K562 (cell line): Measurements from ENCODE around the gene COG4. TPM values are rescaled to one million over a fixed set of nuclear protein-coding genes. Genes with fewer than 3 reads are reported as not detected.

Source experiments
- ATAC-seq: fragments of 200-7000 bp; cut with Tn5 transposase; 3 replicates; pipeline ENCODE4 v1.9.1; 2020; ENCODE audit warnings: moderate library complexity
- BruUV-seq: library from RNA; stranded (reverse); fragments of 400-500 nt; replicated peaks from 2 replicates; lab custom pipeline; 2021; lab: Mats Ljungman, UMichigan
- CTCF ChIA-PET: fragments of 300-600 bp; formaldehyde crosslinking; extraction: SDS; loops from one replicate; lab custom pipeline; 2021; ENCODE audit warnings: low intra/inter-chr PET ratio; lab: Yijun Ruan, JAX
- POLR2A ChIA-PET: fragments of 300-600, 350-650 bp; sonication (Branson Sonifier 250); formaldehyde crosslinking; extraction: SDS; loops from one replicate; lab custom pipeline; 2021; ENCODE audit warnings: antibody characterized with exemption, inconsistent platforms; lab: Yijun Ruan, JAX
- DNase-seq, 4 experiments: peaks; one replicate each; pipeline versions ENCODE4 v3.0.0 to v3.0.0-alpha.2; 2011 to 2018; ENCODE audit warnings: low spot score in 3 of 4, mixed read lengths in 3 of 4; ENCODE audit errors: extremely low read depth in 1 of 4
- FAIRE-seq: peaks from 2 replicates; lab custom pipeline; 2011; peaks lifted over from hg19 to GRCh38; lab: Jason Lieb, UNC
- H2AFZ ChIP-seq: 2 replicates; pipeline ENCODE4 v1.6.0; 2011; ENCODE audit warnings: low read depth, low read length, control low read depth, inconsistent platforms
- H3K27ac ChIP-seq: fragments of 200-600 bp; 3 replicates; pipeline ENCODE4 v1.8.0; 2011; ENCODE audit warnings: low read depth, mild to moderate bottlenecking, control low read depth, inconsistent platforms, low read length, moderate library complexity, mixed read lengths; ENCODE audit errors: extremely low read depth
- H3K27me3 ChIP-seq, 2 experiments: fragments of 300-600 bp in 1 of 2; 2 replicates in 1 of 2; 3 replicates in 1 of 2; pipeline versions ENCODE4 v1.6.0 to v1.8.0; 2011; ENCODE audit warnings: inconsistent platforms in 2 of 2, low read length in 2 of 2, mild to moderate bottlenecking in 1 of 2, mixed read lengths in 1 of 2, moderate library complexity in 1 of 2; ENCODE audit not compliant: control insufficient read depth in 2 of 2, insufficient read depth in 2 of 2
- H3K36me3 ChIP-seq: fragments of 300-600 bp; 3 replicates; pipeline ENCODE4 v1.8.0; 2011; ENCODE audit warnings: mild to moderate bottlenecking, low read length, inconsistent platforms; ENCODE audit not compliant: control insufficient read depth, insufficient read depth
- H3K4me1 ChIP-seq, 2 experiments: fragments of 200-600 bp in 1 of 2; replicated peaks in 1 of 2; 2 replicates in 1 of 2; 3 replicates in 1 of 2; pipeline versions ENCODE4 v1.5.1 to v1.8.0; 2011; ENCODE audit warnings: inconsistent platforms in 2 of 2, low read length in 2 of 2, mild to moderate bottlenecking in 1 of 2, mixed read lengths in 1 of 2, moderate library complexity in 1 of 2; ENCODE audit not compliant: control insufficient read depth in 2 of 2, insufficient read depth in 2 of 2
- H3K4me2 ChIP-seq: 2 replicates; pipeline ENCODE4 v1.6.1; 2011; ENCODE audit warnings: low read length, control low read depth, inconsistent platforms, mixed read lengths; ENCODE audit not compliant: insufficient read depth
- H3K4me3 ChIP-seq: fragments of 200-600 bp; sonication (generic), shearing (Covaris generic); 2 replicates; pipeline ENCODE4 v1.5.1; 2016; ENCODE audit warnings: control low read depth, inconsistent platforms
- H3K79me2 ChIP-seq: fragments of 200-600 bp; 3 replicates; pipeline ENCODE4 v1.8.0; 2011; ENCODE audit warnings: low read length, inconsistent platforms; ENCODE audit not compliant: control insufficient read depth, insufficient read depth
- H3K9ac ChIP-seq, 2 experiments: 2 replicates each; pipeline versions ENCODE4 v1.6.0 to v1.6.1; 2011; ENCODE audit warnings: low read depth in 2 of 2, low read length in 2 of 2, control low read depth in 1 of 2, inconsistent platforms in 1 of 2, mild to moderate bottlenecking in 1 of 2, mixed read lengths in 1 of 2; ENCODE audit not compliant: insufficient read depth in 1 of 2
- H3K9me1 ChIP-seq: one replicate; pipeline ENCODE4 v1.6.0; 2011; ENCODE audit warnings: inconsistent platforms, mild to moderate bottlenecking, low read length, moderate library complexity; ENCODE audit not compliant: control insufficient read depth, insufficient read depth
- H3K9me3 ChIP-seq: replicated peaks from 2 replicates; pipeline ENCODE4 v1.5.1; 2011; ENCODE audit warnings: low read depth, low read length, inconsistent platforms; ENCODE audit not compliant: control insufficient read depth, insufficient read depth
- H4K20me1 ChIP-seq: replicated peaks from 2 replicates; pipeline ENCODE4 v1.6.1; 2011; ENCODE audit warnings: low read length, inconsistent platforms, mixed read lengths; ENCODE audit not compliant: control insufficient read depth, insufficient read depth
- CSDE1 ChIP-seq, 2 experiments: fragments of 450-650 bp; IDR thresholded peaks; 2 replicates each; pipeline ENCODE4 v1.6.1; 2016; ENCODE audit warnings: mild to moderate bottlenecking in 1 of 2
- E2F8 ChIP-seq: fragments of 450-650 bp; IDR thresholded peaks from 2 replicates; pipeline ENCODE4 v1.7.1; 2018; ENCODE audit warnings: mild to moderate bottlenecking, low read depth; ENCODE audit not compliant: partially characterized antibody
- ETV5 ChIP-seq: sonication (generic); formaldehyde crosslinking; IDR thresholded peaks from 2 replicates; pipeline ENCODE4 v1.4.0; 2020; ENCODE audit warnings: low read depth, mild to moderate bottlenecking, missing genetic modification reagents
- FOSL1 ChIP-seq: fragments of 200-800 bp; sonication (Bioruptor generic); conservative IDR thresholded peaks from 2 replicates; pipeline ENCODE4 v1.6.1; 2016; ENCODE audit warnings: missing genetic modification characterization, missing compliant biosample characterization
- GATAD2A ChIP-seq: fragments of 450-650 bp; IDR thresholded peaks from 2 replicates; pipeline ENCODE4 v1.6.1; 2017
- NBN ChIP-seq: fragments of 450-650 bp; IDR thresholded peaks from 2 replicates; pipeline ENCODE4 v1.6.1; 2016; ENCODE audit warnings: low read depth, mild to moderate bottlenecking
- NCOA1 ChIP-seq: fragments of 450-650 bp; IDR thresholded peaks from 2 replicates; pipeline ENCODE4 v1.6.1; 2016; ENCODE audit warnings: low read depth
- NFYB ChIP-seq: IDR thresholded peaks from 2 replicates; pipeline ENCODE4 v1.6.1; 2011; ENCODE audit warnings: mild to moderate bottlenecking, moderate library complexity; ENCODE audit not compliant: insufficient read length; ENCODE audit errors: extremely low read depth
- SAFB2 ChIP-seq: fragments of 200-400 bp; formaldehyde crosslinking; IDR thresholded peaks from 2 replicates; pipeline ENCODE4 v1.6.1; 2018; ENCODE audit warnings: borderline replicate concordance, low read length, low read depth, moderate library complexity; ENCODE audit not compliant: severe bottlenecking
- SLC30A9 ChIP-seq: fragments of 250-450 bp; sonication (Bioruptor Pico); IDR thresholded peaks from 2 replicates; pipeline ENCODE4 v1.8.0; 2022; ENCODE audit warnings: mild to moderate bottlenecking, moderate library complexity
- ZBTB49 ChIP-seq: sonication (generic); formaldehyde crosslinking; IDR thresholded peaks from 2 replicates; pipeline ENCODE4 v1.8.0; 2022; ENCODE audit warnings: missing genetic modification reagents, mild to moderate bottlenecking, borderline replicate concordance
- ZNF232 ChIP-seq: sonication (generic); formaldehyde crosslinking; IDR thresholded peaks from 2 replicates; pipeline ENCODE4 v1.8.0; 2022; ENCODE audit warnings: mild to moderate bottlenecking, missing genetic modification reagents
- ZNF24 ChIP-seq: fragments of 450-650 bp; IDR thresholded peaks from 2 replicates; pipeline ENCODE4 v1.6.1; 2016
- ZNF384 ChIP-seq: IDR thresholded peaks from 2 replicates; pipeline ENCODE4 v1.6.1; 2012; ENCODE audit warnings: low read depth, low read length, improper control_type of control experiment
- WGBS: fragments of 100-300 bp; shearing (Covaris generic); methylation state at CpG from one replicate; pipeline ENCODE4 v1.1.6; 2016; ENCODE audit warnings: low coverage, mixed read lengths; ENCODE audit not compliant: insufficient coverage; ENCODE audit errors: missing lambda C conversion rate; 5-methylcytosine and 5-hydroxymethylcytosine counted together
- in situ Hi-C: fragments of 300-500 bp; cut with MboI; formaldehyde crosslinking; loops from 4 replicates; pipeline ENCODE4 v1.15.0; 2018; ENCODE audit warnings: inconsistent platforms, mixed read lengths
- intact Hi-C: fragments of 100-400 bp; cut with micrococcal nuclease; formaldehyde crosslinking; loops from 2 replicates; pipeline ENCODE4 v1.14.2; 2022
- polyA plus RNA-seq, 8 experiments: library from polyadenylated mRNA; depleted of rRNA in 4 of 8; stranded (reverse) in 5 of 8; unstranded in 3 of 8; fragments of >200 nt; fragmentation: Nextera tagmentation in 2 of 8; fragmentation: Illumina TruSeq in 1 of 8; extraction: Ambion mirVana in 2 of 8; extraction: Trizol in 1 of 8; gene quantifications; 2 replicates each; pipeline versions ENCODE4 v1.2.1 to v1.2.3, GENCODE V29; 2011 to 2014; ENCODE audit warnings: inconsistent platforms in 1 of 8, missing spikeins in 1 of 8
- total RNA-seq, 7 experiments: library from RNA; depleted of rRNA in 6 of 7; stranded (reverse); fragments of >200 nt in 6 of 7; fragmentation: Illumina TruSeq in 2 of 7; extraction: Trizol in 2 of 7; gene quantifications; 2 replicates each; pipeline versions ENCODE4 v1.2.1 to v1.2.3, GENCODE V29; 2011 to 2021; ENCODE audit warnings: low replicate concordance in 1 of 7
- TF ChIP-seq, protein P1 (sequence below): IDR thresholded peaks from 2 replicates; pipeline ENCODE4 v1.6.1; 2012; ENCODE audit warnings: low read depth, low read length, improper control_type of control experiment, borderline replicate concordance
- TF ChIP-seq, protein P2 (sequence below): fragments of 450-650 bp; IDR thresholded peaks from 2 replicates; pipeline ENCODE4 v1.6.1; 2017; ENCODE audit warnings: mild to moderate bottlenecking, moderate library complexity

COG4 gene
- total and polyA plus RNA-seq, 9 of the 15 experiments (the other 6 are each of a cell fraction or from before 2014, with no cell fraction given) = 13.7 to 73.9 (median 44.2) TPM

DNA sequence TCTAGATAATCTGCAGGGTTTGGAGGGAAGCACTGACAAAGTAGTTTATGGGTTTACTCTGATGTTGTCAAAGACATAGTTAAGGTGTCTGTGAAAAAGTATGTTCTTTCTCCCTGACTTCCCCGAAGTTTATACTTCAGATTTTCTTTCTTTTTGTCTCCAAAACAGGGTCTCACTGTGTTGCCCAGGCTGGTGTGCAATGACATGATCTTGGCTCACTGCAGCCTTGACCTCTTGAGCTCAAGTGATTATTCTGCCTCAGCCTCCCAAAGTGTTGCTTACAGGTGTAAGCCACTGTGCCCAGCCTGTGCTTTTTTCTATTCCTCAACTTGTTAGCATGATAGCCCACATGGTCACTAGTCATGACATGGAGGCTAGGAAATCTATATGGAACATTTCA lies 21.2 kb upstream of the COG4 start:
- peaks cover 95% of the 10 kb centered on the region for H3K36me3 ChIP-seq
- peaks cover 75% of the 10 kb centered on the region for H3K79me2 ChIP-seq

More for the DNA sequence above, 21.2 kb upstream of the COG4 start:
- POLR2A ChIA-PET = interaction anchor here (0.9 to 1.0 kb wide), 3 partner anchors 9 to 61 kb away, joined by 3 read pairs; no protein-coding TSS in a partner anchor
- DNase-seq = no peak
- 77% methylated on average over 1 of the region's 1 CpG for WGBS
- no peak overlapping the region for H3K27ac ChIP-seq
- H3K9me3 ChIP-seq = no peaks in the 10 kb centered on the region
- H4K20me1 ChIP-seq = peaks cover 12% of the 10 kb centered on the region
- intact Hi-C loops = no loop called here
- H3K9me1 ChIP-seq = no peaks in the 10 kb centered on the region
- BruUV-seq = no TSS peak
- no peak overlapping the region for H3K4me3 ChIP-seq
- H3K4me1 ChIP-seq = no peaks in the 10 kb centered on the region
- no peak overlapping the region for H2AFZ ChIP-seq
- no peak for FAIRE-seq
- no peak for ATAC-seq
- H3K27me3 ChIP-seq = no peaks in the 10 kb centered on the region
- no peak overlapping the region for H3K4me2 ChIP-seq
- TF ChIP-seq SLC30A9 (CRISPR knock-in tag) (no peak), CSDE1 (IDR thresholded peaks at IDR 0.05) (no peak), ZNF384 (no peak), ETV5 (CRISPR knock-in tag) (no peak), E2F8 (no peak), NBN (no peak), NFYB (no peak), ZNF232 (CRISPR knock-in tag) (no peak), ZNF24 (no peak), ZBTB49 (no peak), GATAD2A (no peak), SAFB2 (no peak), FOSL1 (tag) (no peak), NCOA1 (no peak)
- TF ChIP-seq, protein P1, sequence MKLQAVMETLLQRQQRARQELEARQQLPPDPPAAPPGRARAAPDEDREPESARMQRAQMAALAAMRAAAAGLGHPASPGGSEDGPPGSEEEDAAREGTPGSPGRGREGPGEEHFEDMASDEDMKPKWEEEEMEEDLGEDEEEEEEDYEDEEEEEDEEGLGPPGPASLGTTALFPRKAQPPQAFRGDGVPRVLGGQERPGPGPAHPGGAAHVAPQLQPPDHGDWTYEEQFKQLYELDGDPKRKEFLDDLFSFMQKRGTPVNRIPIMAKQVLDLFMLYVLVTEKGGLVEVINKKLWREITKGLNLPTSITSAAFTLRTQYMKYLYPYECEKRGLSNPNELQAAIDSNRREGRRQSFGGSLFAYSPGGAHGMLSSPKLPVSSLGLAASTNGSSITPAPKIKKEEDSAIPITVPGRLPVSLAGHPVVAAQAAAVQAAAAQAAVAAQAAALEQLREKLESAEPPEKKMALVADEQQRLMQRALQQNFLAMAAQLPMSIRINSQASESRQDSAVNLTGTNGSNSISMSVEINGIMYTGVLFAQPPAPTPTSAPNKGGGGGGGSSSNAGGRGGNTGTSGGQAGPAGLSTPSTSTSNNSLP = no peak
- TF ChIP-seq, protein P2, sequence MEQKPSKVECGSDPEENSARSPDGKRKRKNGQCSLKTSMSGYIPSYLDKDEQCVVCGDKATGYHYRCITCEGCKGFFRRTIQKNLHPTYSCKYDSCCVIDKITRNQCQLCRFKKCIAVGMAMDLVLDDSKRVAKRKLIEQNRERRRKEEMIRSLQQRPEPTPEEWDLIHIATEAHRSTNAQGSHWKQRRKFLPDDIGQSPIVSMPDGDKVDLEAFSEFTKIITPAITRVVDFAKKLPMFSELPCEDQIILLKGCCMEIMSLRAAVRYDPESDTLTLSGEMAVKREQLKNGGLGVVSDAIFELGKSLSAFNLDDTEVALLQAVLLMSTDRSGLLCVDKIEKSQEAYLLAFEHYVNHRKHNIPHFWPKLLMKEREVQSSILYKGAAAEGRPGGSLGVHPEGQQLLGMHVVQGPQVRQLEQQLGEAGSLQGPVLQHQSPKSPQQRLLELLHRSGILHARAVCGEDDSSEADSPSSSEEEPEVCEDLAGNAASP = no peak
- in situ Hi-C loops = loop anchor here (10.0 kb wide), 1 partner anchor 280 kb away; no protein-coding TSS in a partner anchor
- CTCF ChIA-PET = no interaction called here
- H3K9ac ChIP-seq = no peak overlapping the region
